Measurements from ENCODE around the gene AFAP1. TPM values are rescaled to one million over a fixed set of nuclear protein-coding genes. Genes with fewer than 3 reads are reported as not detected.
A peak's percentile ranks its signal among the peaks of the same experiment; 100 is the strongest.

AFAP1 gene
- total RNA-seq, 1 donor from 2014 or later, result 6.8 TPM

- H3K4me3 ChIP-seq (ENCODE audit: low read depth, low read length), result no peak overlapping the region
- peaks cover 1% of the 10 kb centered on the region for H3K36me3 ChIP-seq (ENCODE audit: control insufficient read depth, insufficient read depth, low read length)
- DNase-seq (ENCODE audit: low read depth), result no peak
- no peak for FAIRE-seq
- TF ChIP-seq CTCF (IDR thresholded peaks at IDR 0.05; ENCODE audit: insufficient read depth, low read length, severe bottlenecking), result no peak
- no peaks in the 10 kb centered on the region for H3K27me3 ChIP-seq (ENCODE audit: control insufficient read depth, insufficient read depth, low read length)
These were observed 79.0 kb downstream of the AFAP1 start for GRCh38 chr4:7860600-7861163.

- no peak for TF ChIP-seq CTCF (IDR thresholded peaks at IDR 0.05; ENCODE audit: insufficient read depth, low read length, severe bottlenecking)
- FAIRE-seq, result no peak
- peaks cover 6% of the 10 kb centered on the region for H3K36me3 ChIP-seq (ENCODE audit: control insufficient read depth, insufficient read depth, low read length)
- no peak overlapping the region for H3K4me3 ChIP-seq (ENCODE audit: low read depth, low read length)
- DNase-seq (ENCODE audit: low read depth), result no peak
- no peaks in the 10 kb centered on the region for H3K27me3 ChIP-seq (ENCODE audit: control insufficient read depth, insufficient read depth, low read length)
These were observed 80.3 kb downstream of the AFAP1 start for GRCh38 chr4:7859326-7859725.

GRCh38 chr4:7858498-7858897, 81.2 kb downstream of the AFAP1 start:
- Histone ChIP-seq H3K4me3 (ENCODE audit: low read depth, low read length) (no peak overlapping the region), H3K27me3 (ENCODE audit: control insufficient read depth, insufficient read depth, low read length) (no peaks in the 10 kb centered on the region), H3K36me3 (ENCODE audit: control insufficient read depth, insufficient read depth, low read length) (peaks cover 8% of the 10 kb centered on the region)
- TF ChIP-seq CTCF (IDR thresholded peaks at IDR 0.05; ENCODE audit: insufficient read depth, low read length, severe bottlenecking), result no peak
- FAIRE-seq, result peak; percentile 81
- no peak for DNase-seq (ENCODE audit: low read depth)

GRCh38 chr4:7857993-7858392, 81.7 kb downstream of the AFAP1 start:
- FAIRE-seq (no peak), DNase-seq (ENCODE audit: low read depth) (no peak)
- TF ChIP-seq CTCF (IDR thresholded peaks at IDR 0.05; ENCODE audit: insufficient read depth, low read length, severe bottlenecking), result no peak
- Histone ChIP-seq H3K4me3 (ENCODE audit: low read depth, low read length) (no peak overlapping the region), H3K36me3 (ENCODE audit: control insufficient read depth, insufficient read depth, low read length) (peaks cover 8% of the 10 kb centered on the region), H3K27me3 (ENCODE audit: control insufficient read depth, insufficient read depth, low read length) (no peaks in the 10 kb centered on the region)

GRCh38 chr4:7857238-7857701, 82.4 kb downstream of the AFAP1 start:
- no peak for TF ChIP-seq CTCF (IDR thresholded peaks at IDR 0.05; ENCODE audit: insufficient read depth, low read length, severe bottlenecking)
- no peak overlapping the region for H3K4me3 ChIP-seq (ENCODE audit: low read depth, low read length)
- H3K27me3 ChIP-seq (ENCODE audit: control insufficient read depth, insufficient read depth, low read length), result no peaks in the 10 kb centered on the region
- FAIRE-seq (peak; percentile 58), DNase-seq (ENCODE audit: low read depth) (peak; percentile 82)
- peaks cover 8% of the 10 kb centered on the region for H3K36me3 ChIP-seq (ENCODE audit: control insufficient read depth, insufficient read depth, low read length)

- no peaks in the 10 kb centered on the region for H3K27me3 ChIP-seq (ENCODE audit: control insufficient read depth, insufficient read depth, low read length)
- no peak for DNase-seq (ENCODE audit: low read depth)
- no peak for TF ChIP-seq CTCF (IDR thresholded peaks at IDR 0.05; ENCODE audit: insufficient read depth, low read length, severe bottlenecking)
- H3K36me3 ChIP-seq (ENCODE audit: control insufficient read depth, insufficient read depth, low read length), result peaks cover 15% of the 10 kb centered on the region
- H3K4me3 ChIP-seq (ENCODE audit: low read depth, low read length), result no peak overlapping the region
- FAIRE-seq, result no peak
These were observed 83.9 kb downstream of the AFAP1 start for GRCh38 chr4:7855731-7856130.

All from bronchial epithelial cell (primary cell).